ENCODE results near the gene POM121C.
"Not testable (repeated sequence)": the region's sequence is repeated elsewhere in the genome, so short reads cannot be mapped to it uniquely, and the experiment has no call there.

Gene POM121C

DNA sequence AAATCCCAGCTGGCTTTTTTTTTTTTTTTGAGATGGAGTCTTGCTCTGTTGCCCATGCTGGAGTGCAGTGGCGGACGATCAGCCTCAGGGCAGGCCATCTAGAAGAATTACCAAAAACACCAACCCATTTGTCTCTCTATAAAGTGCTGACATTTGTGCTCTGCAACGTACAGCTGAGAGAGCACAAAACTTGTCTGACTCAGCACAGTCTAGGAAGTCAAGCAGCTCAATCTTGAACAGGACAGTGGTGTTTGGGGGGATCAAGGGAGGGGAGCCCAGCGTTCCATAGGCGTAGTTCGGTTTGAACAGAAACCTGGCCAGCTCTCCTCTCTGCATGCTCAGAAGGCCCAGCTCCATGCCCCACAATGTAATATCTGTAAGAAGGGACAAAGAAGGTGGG is 92.9 kb downstream of the POM121C start:
- DNase-seq (ENCODE audit: low read depth): not testable (repeated sequence)

GRCh38 chr7:75374519-75375317 is 111.4 kb downstream of the POM121C start:
- not testable (repeated sequence) for DNase-seq (ENCODE audit: low read depth)

DNA sequence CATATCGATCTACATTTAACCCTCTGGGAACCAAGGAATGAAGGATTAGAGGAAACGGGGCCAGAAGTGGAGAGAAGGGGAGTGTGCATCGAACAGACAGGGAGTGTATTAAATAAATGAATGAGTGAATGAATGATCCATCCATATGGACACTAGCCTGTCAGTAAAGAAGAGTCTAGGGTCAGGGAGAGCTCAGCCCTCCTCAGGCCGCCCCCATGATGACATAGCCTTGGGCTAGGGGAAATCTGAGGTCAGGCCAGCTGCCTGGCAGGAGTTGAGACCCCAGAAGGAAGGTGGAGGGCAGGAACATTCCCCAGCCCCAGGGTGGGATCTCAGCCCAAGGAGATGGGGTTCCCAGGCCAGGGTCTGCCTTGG is 112.0 kb downstream of the POM121C start:
- DNase-seq (ENCODE audit: low read depth): not testable (repeated sequence)

GRCh38 chr7:75367313-75367712 is 118.8 kb downstream of the POM121C start:
- not testable (repeated sequence) for DNase-seq (ENCODE audit: low read depth)

Measured in stimulated activated CD4-positive, alpha-beta T cell treated with anti-CD3 and anti-CD28 coated beads, Interleukin-2, amount 100 ng/mL, for 4 hours (primary cell).